HG02798 (cell line): Measurements from ENCODE around the gene SCO1.
"Not testable (repeated sequence)": the region's sequence is repeated elsewhere in the genome, so short reads cannot be mapped to it uniquely, and the experiment has no call there.

Experiments used
- ATAC-seq: cut with Tn5 transposase; IDR thresholded peaks from one replicate; pipeline ENCODE4 v1.9.1; 2021; ENCODE audit warnings: mild to moderate bottlenecking; ENCODE audit not compliant: unreplicated experiment, poor library complexity

SCO1 gene

GRCh38 chr17:10697092-10698081, at the start of gene SCO1, which contains the start of gene ADPRM:
SCO1 (minus strand) TSS chr17:10697533; CDS start chr17:10697507, 26 bp downstream.
ADPRM (plus strand) TSS chr17:10697594; CDS start chr17:10704927, 7,333 bp downstream.
- peak; percentile 99 for ATAC-seq

GRCh38 chr17:10745231-10745630, 47.9 kb upstream of the SCO1 start:
- no peak for ATAC-seq

- no peak for ATAC-seq
Measured at GRCh38 chr17:10744501-10745000, 47.2 kb upstream of the SCO1 start.

- ATAC-seq, result no peak
Measured at GRCh38 chr17:10743316-10744009, 46.1 kb upstream of the SCO1 start.

GRCh38 chr17:10742431-10742830, 45.1 kb upstream of the SCO1 start:
- ATAC-seq, result no peak

- ATAC-seq, result no peak
Measured at GRCh38 chr17:10741416-10742135, 44.2 kb upstream of the SCO1 start.

- no peak for ATAC-seq
Measured at GRCh38 chr17:10739386-10739785, 42.1 kb upstream of the SCO1 start.

- ATAC-seq, result no peak
Measured at GRCh38 chr17:10738521-10739258, 41.4 kb upstream of the SCO1 start.

DNA sequence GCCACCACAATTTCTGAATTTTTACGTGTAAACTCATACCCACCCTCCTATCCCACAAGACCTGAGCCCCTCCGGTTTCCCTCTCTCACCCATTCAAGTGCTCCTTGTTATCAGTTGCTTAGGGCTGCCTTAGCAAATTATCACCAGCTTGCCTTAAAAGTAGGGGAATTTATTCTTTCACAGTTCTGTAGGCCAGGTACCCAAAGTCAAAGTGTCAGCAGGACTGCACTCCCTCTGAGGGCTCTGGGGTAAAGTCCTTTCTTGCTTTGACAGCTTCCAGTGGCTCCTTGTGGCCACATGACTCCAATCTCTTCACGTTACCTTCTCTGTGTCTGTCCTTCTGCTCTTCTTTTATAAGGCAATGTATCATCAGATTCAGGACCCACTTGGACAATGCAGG, 40.4 kb upstream of the SCO1 start:
- no peak for ATAC-seq

DNA sequence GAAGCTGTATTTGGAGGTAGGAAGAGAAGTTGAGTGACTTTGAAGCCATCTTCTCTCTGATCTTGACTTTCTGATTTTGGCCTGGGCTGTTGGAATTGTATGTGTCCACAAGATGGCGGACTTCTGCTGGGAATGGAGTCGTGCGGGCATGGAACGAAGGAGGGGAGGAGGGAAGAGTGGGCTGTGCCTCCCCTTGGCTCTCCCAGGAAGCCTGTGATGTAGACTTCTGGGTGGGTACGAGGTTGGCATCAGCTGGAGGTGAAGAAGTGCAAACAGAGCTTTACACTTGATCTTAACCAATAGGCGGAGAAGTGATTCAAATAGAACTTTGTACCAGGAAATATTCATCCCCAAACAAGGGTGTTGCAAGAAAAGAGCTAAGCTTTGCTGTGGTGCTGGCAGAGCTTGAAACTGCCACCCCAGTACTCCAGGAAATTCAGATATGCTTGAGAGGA, 39.9 kb upstream of the SCO1 start:
- no peak for ATAC-seq

- no peak for ATAC-seq
Measured at GRCh38 chr17:10735821-10736220, 38.5 kb upstream of the SCO1 start.

GRCh38 chr17:10735251-10735650, 37.9 kb upstream of the SCO1 start:
- no peak for ATAC-seq

DNA sequence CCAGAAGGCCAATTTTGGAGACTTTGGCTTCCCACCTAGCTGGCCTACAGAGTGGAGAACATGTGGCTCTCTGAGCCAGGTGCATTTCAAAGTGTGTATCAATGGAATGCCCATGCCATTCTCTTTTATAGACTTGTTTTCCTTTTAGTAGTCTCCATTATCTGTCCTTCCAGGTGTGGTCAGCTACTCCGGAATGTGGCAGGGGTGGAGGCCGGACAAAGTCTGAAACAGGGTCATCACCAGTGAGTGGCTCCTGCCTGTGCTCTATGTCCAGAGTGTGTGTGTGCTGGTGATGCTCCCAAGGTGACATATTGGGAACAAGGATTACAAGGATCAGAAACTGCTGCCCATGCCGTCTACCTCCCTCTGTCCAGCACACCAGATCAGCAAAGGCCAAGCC, 36.3 kb upstream of the SCO1 start:
- ATAC-seq, result no peak

DNA sequence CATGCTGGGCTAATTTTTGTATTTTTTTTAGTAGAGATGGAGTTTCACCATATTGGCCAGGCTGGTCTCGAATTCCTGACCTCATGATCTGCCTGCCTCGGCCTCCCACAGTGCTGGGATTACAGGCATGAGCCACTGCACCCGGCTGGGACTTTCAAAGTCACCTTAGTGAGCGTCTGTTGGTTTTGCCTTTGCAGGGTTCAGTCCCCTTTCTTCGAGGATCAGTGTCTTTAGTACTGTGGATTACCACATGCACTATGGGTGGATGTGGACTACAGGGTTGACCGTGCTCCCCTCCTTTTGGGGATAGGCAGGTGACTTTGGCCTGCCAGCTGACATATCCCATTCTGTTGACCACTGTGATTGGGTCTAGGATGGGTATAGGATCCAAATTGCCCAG, 34.8 kb upstream of the SCO1 start:
- not testable (repeated sequence) for ATAC-seq

DNA sequence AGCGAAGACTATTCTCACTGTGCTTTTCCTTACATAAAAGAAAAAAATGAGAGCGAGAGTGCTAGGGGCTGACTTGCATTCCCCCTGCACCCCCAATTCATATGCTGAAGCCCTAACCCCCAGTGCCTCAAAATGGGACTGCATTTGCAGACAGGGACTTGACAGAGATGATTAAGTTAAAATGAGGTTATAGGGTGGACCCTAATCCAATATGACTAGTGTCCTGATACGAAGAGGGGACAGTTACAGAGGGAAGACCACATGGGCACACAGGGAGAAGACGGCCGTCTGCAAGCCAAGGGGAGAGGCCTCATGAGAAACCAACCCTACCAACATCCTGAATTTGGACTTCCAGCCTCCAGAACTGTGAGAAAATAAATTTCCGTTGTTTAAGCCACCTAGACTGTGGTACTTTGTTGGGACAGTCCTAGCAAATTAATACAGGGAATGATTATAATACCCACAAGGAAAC, 34.1 kb upstream of the SCO1 start:
- ATAC-seq, result no peak

DNA sequence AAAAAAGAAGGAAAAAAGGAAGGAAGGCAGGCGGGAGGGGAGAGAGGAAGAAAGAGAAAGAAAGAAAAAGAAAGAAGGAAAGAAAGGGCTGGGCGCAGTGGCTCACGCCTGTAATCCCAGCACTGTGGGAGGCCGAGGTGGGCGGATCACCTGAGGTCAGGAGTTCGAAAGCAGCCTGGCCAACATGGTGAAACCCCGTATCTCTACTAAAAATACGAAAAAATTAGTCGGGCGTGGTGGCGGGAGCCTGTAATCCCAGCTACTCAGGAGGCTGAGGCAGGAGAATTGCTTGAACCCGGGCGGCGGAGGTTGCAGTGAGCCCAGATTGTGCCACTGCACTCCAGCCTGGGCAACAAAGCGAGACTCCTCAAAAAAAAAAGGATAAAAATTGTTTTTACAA, 32.9 kb upstream of the SCO1 start:
- ATAC-seq, result not testable (repeated sequence)

GRCh38 chr17:10729334-10730193, 32.2 kb upstream of the SCO1 start, which contains the start of gene TMEM220:
TMEM220 (minus strand) TSS chr17:10730023; CDS start chr17:10729851, 172 bp downstream.
- ATAC-seq, result peak; percentile 67

GRCh38 chr17:10728331-10728892, 31.1 kb upstream of the SCO1 start:
- ATAC-seq, result no peak
